OCI-LY3 (cell line): ENCODE data around the gene CST3.

Experiments used
- H2AFZ ChIP-seq: fragments of 200-600, 300-600 bp; shearing (Covaris generic); 2 replicates; pipeline ENCODE4 v1.6.0; 2014; ENCODE audit warnings: antibody characterized with exemption, low read depth, low read length
- H3K27ac ChIP-seq: fragments of 200-600, 300-600 bp; sonication (generic); 2 replicates; pipeline ENCODE4 v1.5.1; 2014; ENCODE audit warnings: mild to moderate bottlenecking, low read length, moderate library complexity, mixed read lengths
- H3K27me3 ChIP-seq: fragments of 200-600, 300-600 bp; sonication (generic); 2 replicates; pipeline ENCODE4 v1.6.1; 2014; ENCODE audit warnings: low read depth, low read length, mixed read lengths
- H3K36me3 ChIP-seq: fragments of 200-600, 300-600 bp; sonication (generic); replicated peaks from 2 replicates; pipeline ENCODE3; 2014; ENCODE audit warnings: low read depth, low read length, mixed read lengths
- H3K4me1 ChIP-seq: fragments of 300-600, 200-600 bp; sonication (generic); 2 replicates; pipeline ENCODE4 v1.6.1; 2014; ENCODE audit warnings: low read length, mixed read lengths
- H3K4me2 ChIP-seq: fragments of 200-600, 300-600 bp; sonication (generic); 2 replicates; pipeline ENCODE4 v1.6.1; 2014; ENCODE audit warnings: low read length, mixed read lengths
- H3K4me3 ChIP-seq: fragments of 300-600, 200-600 bp; sonication (generic); 2 replicates; pipeline ENCODE4 v1.5.1; 2014; ENCODE audit warnings: antibody characterized with exemption, mild to moderate bottlenecking, low read length, moderate library complexity
- H3K79me2 ChIP-seq: fragments of 300-600, 200-600 bp; shearing (Covaris generic); 2 replicates; pipeline ENCODE4 v1.6.1; 2014; ENCODE audit warnings: mild to moderate bottlenecking, low read length, mixed read lengths
- H3K9ac ChIP-seq: fragments of 300-600, 200-600 bp; shearing (Covaris generic); 2 replicates; pipeline ENCODE4 v1.6.0; 2014; ENCODE audit warnings: mild to moderate bottlenecking, low read length, moderate library complexity
- H3K9me3 ChIP-seq: fragments of 200-600, 300-600 bp; shearing (Covaris generic); 2 replicates; pipeline ENCODE4 v1.6.1; 2014; ENCODE audit warnings: low read length, mixed read lengths; ENCODE audit not compliant: insufficient read depth
- H4K20me1 ChIP-seq: fragments of 200-600, 300-600 bp; sonication (generic); 2 replicates; pipeline ENCODE4 v1.6.1; 2016; ENCODE audit warnings: low read length, mixed read lengths; ENCODE audit not compliant: insufficient read depth
- CTCF ChIP-seq: fragments of 200-600, 300-600 bp; sonication (generic); IDR thresholded peaks from 2 replicates; pipeline ENCODE4 v1.5.1; 2014; ENCODE audit warnings: antibody characterized with exemption, low read length, low read depth
- EZH2phosphoT487 ChIP-seq: fragments of 200-600 bp; shearing (Covaris generic); IDR thresholded peaks from 2 replicates; pipeline ENCODE4 v1.6.1; 2018; ENCODE audit warnings: antibody characterized with exemption, mixed run types, low read depth

Gene CST3

GRCh38 chr20:23634044-23634801 lies 3.5 kb downstream of the CST3 start:
- Histone ChIP-seq H4K20me1 (no peaks in the 10 kb centered on the region), H3K36me3 (no peaks in the 10 kb centered on the region), H3K79me2 (no peaks in the 10 kb centered on the region), H3K9me3 (no peaks in the 10 kb centered on the region), H3K27ac (no peak overlapping the region), H3K4me1 (no peaks in the 10 kb centered on the region), H3K4me2 (no peak overlapping the region), H2AFZ (no peak overlapping the region), H3K4me3 (no peak overlapping the region), H3K9ac (no peak overlapping the region), H3K27me3 (no peaks in the 10 kb centered on the region)
- TF ChIP-seq EZH2phosphoT487 (no peak), CTCF (no peak)

GRCh38 chr20:23632711-23633573 lies 4.8 kb downstream of the CST3 start:
- Histone ChIP-seq H3K27ac (no peak overlapping the region), H4K20me1 (no peaks in the 10 kb centered on the region), H3K4me1 (no peaks in the 10 kb centered on the region), H3K4me3 (no peak overlapping the region), H3K36me3 (no peaks in the 10 kb centered on the region), H3K9ac (no peak overlapping the region), H3K4me2 (no peak overlapping the region), H3K9me3 (no peaks in the 10 kb centered on the region), H3K27me3 (no peaks in the 10 kb centered on the region), H3K79me2 (no peaks in the 10 kb centered on the region), H2AFZ (no peak overlapping the region)
- TF ChIP-seq EZH2phosphoT487 (no peak), CTCF (no peak)

- H4K20me1 ChIP-seq: no peaks in the 10 kb centered on the region
- H3K4me1 ChIP-seq: no peaks in the 10 kb centered on the region
- TF ChIP-seq CTCF (no peak), EZH2phosphoT487 (no peak)
- peaks cover under 1% of the 10 kb centered on the region; the same call in 1 of the 2 replicates for H3K27me3 ChIP-seq
- H3K79me2 ChIP-seq: no peaks in the 10 kb centered on the region
- no peak overlapping the region for H3K4me2 ChIP-seq
- H3K4me3 ChIP-seq: no peak overlapping the region
- no peak overlapping the region for H3K27ac ChIP-seq
- no peak overlapping the region for H3K9ac ChIP-seq
- no peaks in the 10 kb centered on the region for H3K9me3 ChIP-seq
- H3K36me3 ChIP-seq: no peaks in the 10 kb centered on the region
- H2AFZ ChIP-seq: no peak overlapping the region
Measured at GRCh38 chr20:23631981-23632710, 5.6 kb downstream of the CST3 start.
